Aorta (tissue), 4 donors: Measurements from ENCODE around the gene DTNB. TPM values are rescaled to one million over a fixed set of nuclear protein-coding genes. Genes with fewer than 3 reads are reported as not detected.

Experiments
- microRNA-seq, 2 donors: library from miRNA; unstranded; fragments of <30 nt; microRNA quantifications; one replicate each; pipeline ENCODE4 v1.2.0, GENCODE V29; 2020
- polyA plus RNA-seq, 2 donors: library from polyadenylated mRNA; stranded (reverse); fragments of 200-250 nt; gene quantifications; one replicate each; pipeline ENCODE4 v1.2.3, GENCODE V29; 2013
- total RNA-seq, 2 donors: library from RNA; stranded (reverse); fragmentation: NEBNext Ultra II Directional; extraction: Animal tissue kit (Norgen Biotek cat#: 25700); gene quantifications; one replicate each; pipeline ENCODE4 v1.2.1, GENCODE V29; 2021
- donor health status: healthy with polysubstance abuse.
- donor health status: Bipolar disorder and iron deficiency.
- donor health status: DM: no; HTN: no; CAD: no.
- donor health status: DM: yes; HTN: yes; CAD: no.

DTNB gene
- total and polyA plus RNA-seq, 4 donors, result 14.7 to 33.7 (median 17.1) TPM

Small RNA genes within 50 kb of the gene (microRNA-seq; reads per million reads assigned to microRNA genes)
- 39.8 to 96.6 reads per million in 2 donors for gene MIR1301

Other genes starting within 250 kb of the DTNB start
- 10 to 100 TPM; 25.3 to 32.7 TPM for gene ASXL2, start 204.9 kb upstream of the DTNB start, total RNA-seq
- 1 to 10 TPM; 1.4 to 3.0 TPM for gene ASXL2, start 204.9 kb upstream of the DTNB start, polyA plus RNA-seq